Measurements from ENCODE around the gene TMEM108.

TMEM108 gene

GRCh38 chr3:133361435-133361834 is 323.2 kb downstream of the TMEM108 start:
- Histone ChIP-seq H3K4me1 (ENCODE audit: control insufficient read depth, insufficient read depth, low read length) (no peaks in the 10 kb centered on the region), H3K36me3 (ENCODE audit: control insufficient read depth in 2 of 2, insufficient read depth in 1 of 2, low read length in 2 of 2) (no peaks in the 10 kb centered on the region), H3K9me3 (ENCODE audit: control insufficient read depth, insufficient read depth, low read depth, low read length) (no peaks in the 10 kb centered on the region), H3K4me3 (ENCODE audit: low read depth, low read length) (no peak overlapping the region), H3K27ac (ENCODE audit: extremely low read depth, low read depth, low read length) (no peak overlapping the region)
- TF ChIP-seq ZSCAN16 (tag by site-specific recombination; IDR thresholded peaks at IDR 0.05): no peak
- TF ChIP-seq HOXD13 (CRISPR knock-in tag; IDR thresholded peaks at IDR 0.05; ENCODE audit: borderline replicate concordance): no peak
- TF ChIP-seq ZNF529 (tag by site-specific recombination; IDR thresholded peaks at IDR 0.05; ENCODE audit: insufficient replicate concordance): no peak
- TF ChIP-seq ZNF155 (tag by site-specific recombination; IDR thresholded peaks at IDR 0.05): no peak
- TF ChIP-seq ZNF510 (tag by site-specific recombination; IDR thresholded peaks at IDR 0.05; ENCODE audit: insufficient replicate concordance): no peak
- TF ChIP-seq, protein P1, sequence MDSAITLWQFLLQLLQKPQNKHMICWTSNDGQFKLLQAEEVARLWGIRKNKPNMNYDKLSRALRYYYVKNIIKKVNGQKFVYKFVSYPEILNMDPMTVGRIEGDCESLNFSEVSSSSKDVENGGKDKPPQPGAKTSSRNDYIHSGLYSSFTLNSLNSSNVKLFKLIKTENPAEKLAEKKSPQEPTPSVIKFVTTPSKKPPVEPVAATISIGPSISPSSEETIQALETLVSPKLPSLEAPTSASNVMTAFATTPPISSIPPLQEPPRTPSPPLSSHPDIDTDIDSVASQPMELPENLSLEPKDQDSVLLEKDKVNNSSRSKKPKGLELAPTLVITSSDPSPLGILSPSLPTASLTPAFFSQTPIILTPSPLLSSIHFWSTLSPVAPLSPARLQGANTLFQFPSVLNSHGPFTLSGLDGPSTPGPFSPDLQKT (IDR thresholded peaks at IDR 0.05; ENCODE audit: borderline replicate concordance, low read depth, low read length): no peak
- no peak for TF ChIP-seq KLF1 (tag by site-specific recombination; IDR thresholded peaks at IDR 0.05)
- no peak for TF ChIP-seq ZFP69B (tag by site-specific recombination; IDR thresholded peaks at IDR 0.05)
- no peak for TF ChIP-seq ZNF211 (tag by site-specific recombination; IDR thresholded peaks at IDR 0.05; ENCODE audit: low read depth)
- no peak for TF ChIP-seq ZXDB (tag by site-specific recombination; IDR thresholded peaks at IDR 0.05)
- no peak for TF ChIP-seq ZNF707 (tag by site-specific recombination; IDR thresholded peaks at IDR 0.05)
- TF ChIP-seq ZNF114 (tag by site-specific recombination; IDR thresholded peaks at IDR 0.05): no peak
- TF ChIP-seq KLF9 (tag by site-specific recombination; IDR thresholded peaks at IDR 0.05; ENCODE audit: low read depth): no peak
- TF ChIP-seq ZNF776 (tag by site-specific recombination; IDR thresholded peaks at IDR 0.05; ENCODE audit: borderline replicate concordance): no peak
- TF ChIP-seq ZNF670 (tag by site-specific recombination; IDR thresholded peaks at IDR 0.05; ENCODE audit: low read depth): no peak
- no peak for TF ChIP-seq ZNF24 (tag by site-specific recombination; IDR thresholded peaks at IDR 0.05)
- TF ChIP-seq ZFP3 (tag by site-specific recombination; IDR thresholded peaks at IDR 0.05; ENCODE audit: low read depth): no peak
- POLR2A ChIA-PET: no interaction called here
- CTCF ChIA-PET: interaction anchor here (0.5 to 0.6 kb wide), 2 partner anchors 114 to 159 kb away, joined by 3 read pairs; no protein-coding TSS in a partner anchor

DNA sequence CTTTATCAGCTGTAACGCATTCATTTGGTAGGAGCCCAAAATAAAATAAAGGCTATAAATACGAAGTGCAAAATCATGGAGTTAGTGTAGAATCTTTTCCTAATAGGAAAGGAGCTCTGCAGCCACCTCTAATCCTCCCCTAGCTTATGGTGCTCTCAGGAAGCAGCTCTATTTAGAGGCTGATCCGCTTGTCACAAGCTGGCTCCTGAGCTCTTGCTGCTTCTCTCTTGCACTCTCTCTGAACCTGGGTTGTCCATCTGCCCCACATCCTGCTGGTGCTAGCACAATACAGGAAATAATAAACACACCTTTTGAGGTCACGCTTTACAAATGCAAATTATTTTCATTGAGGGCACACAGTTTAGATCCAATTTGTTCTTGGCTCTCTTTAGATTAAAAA is 324.3 kb downstream of the TMEM108 start:
- Histone ChIP-seq H3K36me3 (ENCODE audit: control insufficient read depth in 2 of 2, insufficient read depth in 1 of 2, low read length in 2 of 2) (no peaks in the 10 kb centered on the region), H3K9me3 (ENCODE audit: control insufficient read depth, insufficient read depth, low read depth, low read length) (no peaks in the 10 kb centered on the region), H3K4me3 (ENCODE audit: low read depth, low read length) (no peak overlapping the region), H3K4me1 (ENCODE audit: control insufficient read depth, insufficient read depth, low read length) (no peaks in the 10 kb centered on the region), H3K27ac (ENCODE audit: extremely low read depth, low read depth, low read length) (no peak overlapping the region)
- ChIA-PET CTCF (no interaction called here), POLR2A (no interaction called here)
- TF ChIP-seq ZNF843 (tag by site-specific recombination; IDR thresholded peaks at IDR 0.05) (no peak), ZNF169 (tag by site-specific recombination; IDR thresholded peaks at IDR 0.05) (no peak), TSHZ1 (tag by site-specific recombination; IDR thresholded peaks at IDR 0.05; ENCODE audit: borderline replicate concordance) (no peak), ZNF202 (tag by site-specific recombination; IDR thresholded peaks at IDR 0.05; ENCODE audit: borderline replicate concordance) (no peak), OVOL3 (tag by site-specific recombination; IDR thresholded peaks at IDR 0.05) (no peak), SALL2 (tag by site-specific recombination; IDR thresholded peaks at IDR 0.05; ENCODE audit: borderline replicate concordance) (no peak), ZNF580 (tag by site-specific recombination; IDR thresholded peaks at IDR 0.05) (no peak), REPIN1 (tag by site-specific recombination; IDR thresholded peaks at IDR 0.05; ENCODE audit: low read depth) (no peak), ZNF16 (tag by site-specific recombination; IDR thresholded peaks at IDR 0.05; ENCODE audit: low read depth) (no peak), ZNF266 (tag by site-specific recombination; IDR thresholded peaks at IDR 0.05; ENCODE audit: low read depth) (no peak), ZNF621 (tag by site-specific recombination; IDR thresholded peaks at IDR 0.05) (no peak), ZNF837 (tag by site-specific recombination; IDR thresholded peaks at IDR 0.05) (no peak), ZNF292 (tag by site-specific recombination; IDR thresholded peaks at IDR 0.05; ENCODE audit: borderline replicate concordance, low read depth) (no peak)

Measured in HEK293 (cell line).